Inflammatory macrophage treated with lipopolysaccharide for 1 hour (primary cell): ENCODE results near the gene PSENEN.

Experiments
- DNase-seq, 2 donors: peaks; one replicate each; pipeline ENCODE4 v3.0.0-alpha.2; 2020 to 2022

Gene PSENEN

GRCh38 chr19:35745328-35746086, at the start of gene PSENEN, which contains the start of gene U2AF1L4:
TSS of gene PSENEN (plus strand) at chr19:35745651. CDS start at chr19:35745931, 280 bp downstream.
TSS of gene U2AF1L4 (minus strand) at chr19:35745418. CDS start at chr19:35745391, 27 bp downstream.
- peak; percentile 99 for DNase-seq

GRCh38 chr19:35695895-35696422, 49.5 kb upstream of the PSENEN start:
- no peak for DNase-seq

GRCh38 chr19:35696835-35697234, 48.6 kb upstream of the PSENEN start:
- no peak for DNase-seq

- peak; percentile 95 for DNase-seq
Measured at GRCh38 chr19:35702223-35703012, 43.0 kb upstream of the PSENEN start.

- no peak for DNase-seq
Measured at GRCh38 chr19:35703343-35703742, 42.1 kb upstream of the PSENEN start.

GRCh38 chr19:35704218-35704617, 41.2 kb upstream of the PSENEN start, which contains the start of gene ZBTB32:
TSS of gene ZBTB32 (plus strand) at chr19:35704558. CDS start at chr19:35714627, 10,069 bp downstream.
- DNase-seq = peak; percentile 16 to 26

GRCh38 chr19:35708391-35708790, 37.1 kb upstream of the PSENEN start:
- DNase-seq = no peak

- DNase-seq = no peak
Measured at GRCh38 chr19:35710784-35711723, 34.4 kb upstream of the PSENEN start.

GRCh38 chr19:35712567-35713505, 32.6 kb upstream of the PSENEN start:
- DNase-seq = no peak

GRCh38 chr19:35713506-35713850, 32.0 kb upstream of the PSENEN start:
- no peak for DNase-seq

GRCh38 chr19:35713904-35714495, 31.5 kb upstream of the PSENEN start:
- no peak for DNase-seq

GRCh38 chr19:35714601-35715354, 30.7 kb upstream of the PSENEN start:
- DNase-seq = no peak

- no peak for DNase-seq
Measured at GRCh38 chr19:35715355-35715809, 30.1 kb upstream of the PSENEN start.

GRCh38 chr19:35715981-35716800, 29.3 kb upstream of the PSENEN start:
- no peak for DNase-seq

GRCh38 chr19:35716801-35717664, 28.4 kb upstream of the PSENEN start:
- DNase-seq = peak; percentile 90 to 91

GRCh38 chr19:35717665-35718344, 27.6 kb upstream of the PSENEN start, which contains the start of gene KMT2B:
TSS of gene KMT2B (plus strand) at chr19:35718003. CDS start at chr19:35718019, 16 bp downstream.
- no peak for DNase-seq

- DNase-seq = no peak
Measured at GRCh38 chr19:35718345-35719041, 27.0 kb upstream of the PSENEN start.
